HUES48 (cell line): ENCODE data around the gene IRGM.
"Not testable (repeated sequence)": the region's sequence is repeated elsewhere in the genome, so short reads cannot be mapped to it uniquely, and the experiment has no call there.

Experiments used
- H3K27ac ChIP-seq: one replicate; pipeline ENCODE4 v1.7.0; 2013; ENCODE audit warnings: low read depth, low read length, inconsistent platforms
- H3K27me3 ChIP-seq: 2 replicates; pipeline ENCODE4 v1.6.1; 2013; ENCODE audit warnings: mild to moderate bottlenecking, low read length; ENCODE audit not compliant: control insufficient read depth, insufficient read depth
- H3K36me3 ChIP-seq: 2 replicates; pipeline ENCODE4 v1.6.1; 2013; ENCODE audit warnings: low read length; ENCODE audit not compliant: control insufficient read depth, insufficient read depth
- H3K4me1 ChIP-seq: 2 replicates; pipeline ENCODE4 v1.6.1; 2013; ENCODE audit warnings: mild to moderate bottlenecking, low read length; ENCODE audit not compliant: control insufficient read depth, insufficient read depth
- H3K4me3 ChIP-seq: 2 replicates; pipeline ENCODE4 v1.5.1; 2013; ENCODE audit warnings: mild to moderate bottlenecking, low read depth, low read length
- H3K9ac ChIP-seq: 2 replicates; pipeline ENCODE4 v1.6.1; 2013; ENCODE audit warnings: mild to moderate bottlenecking, low read depth, low read length, moderate library complexity
- H3K9me3 ChIP-seq: 2 replicates; pipeline ENCODE4 v1.6.1; 2013; ENCODE audit warnings: low read length; ENCODE audit not compliant: control insufficient read depth, insufficient read depth

The IRGM gene

DNA sequence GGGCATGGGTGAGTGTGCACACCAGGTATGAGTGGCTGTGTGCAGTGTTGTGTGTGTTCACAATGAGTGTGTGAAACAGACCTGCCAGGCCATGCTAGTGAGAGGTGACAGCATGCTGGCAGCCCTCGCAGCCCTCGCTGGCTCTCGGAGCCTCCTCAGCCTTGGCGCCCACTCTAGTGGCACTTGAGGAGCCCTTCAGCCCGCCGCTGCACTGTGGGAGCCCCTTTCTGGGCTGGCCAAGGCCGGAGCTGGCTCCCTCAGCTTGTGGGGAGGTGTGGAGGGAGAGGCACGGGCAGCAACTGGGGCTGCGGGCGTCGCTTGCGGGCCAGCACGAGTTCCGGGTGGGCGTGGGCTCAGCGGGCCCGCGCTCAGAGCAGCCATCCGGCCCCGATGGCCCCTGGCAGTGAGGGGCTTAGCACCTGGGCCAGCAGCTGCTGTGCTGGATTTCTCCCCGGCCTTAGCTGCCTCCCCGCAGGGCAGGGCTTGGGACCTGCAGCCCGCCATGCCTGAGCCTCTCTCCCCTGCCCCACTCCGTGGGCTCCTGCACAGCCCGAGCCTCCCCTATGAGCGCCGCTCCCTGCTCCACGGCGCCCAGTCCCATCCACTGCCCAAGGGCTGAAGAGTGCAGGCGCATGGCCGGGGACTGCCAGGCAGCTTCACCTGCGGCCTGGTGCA lies 999 bp upstream of the IRGM start:
- H3K4me1 ChIP-seq, H3K4me3 ChIP-seq, H3K36me3 ChIP-seq, H3K27me3 ChIP-seq, H3K9ac ChIP-seq, H3K9me3 ChIP-seq, H3K27ac ChIP-seq: not testable (repeated sequence)

DNA sequence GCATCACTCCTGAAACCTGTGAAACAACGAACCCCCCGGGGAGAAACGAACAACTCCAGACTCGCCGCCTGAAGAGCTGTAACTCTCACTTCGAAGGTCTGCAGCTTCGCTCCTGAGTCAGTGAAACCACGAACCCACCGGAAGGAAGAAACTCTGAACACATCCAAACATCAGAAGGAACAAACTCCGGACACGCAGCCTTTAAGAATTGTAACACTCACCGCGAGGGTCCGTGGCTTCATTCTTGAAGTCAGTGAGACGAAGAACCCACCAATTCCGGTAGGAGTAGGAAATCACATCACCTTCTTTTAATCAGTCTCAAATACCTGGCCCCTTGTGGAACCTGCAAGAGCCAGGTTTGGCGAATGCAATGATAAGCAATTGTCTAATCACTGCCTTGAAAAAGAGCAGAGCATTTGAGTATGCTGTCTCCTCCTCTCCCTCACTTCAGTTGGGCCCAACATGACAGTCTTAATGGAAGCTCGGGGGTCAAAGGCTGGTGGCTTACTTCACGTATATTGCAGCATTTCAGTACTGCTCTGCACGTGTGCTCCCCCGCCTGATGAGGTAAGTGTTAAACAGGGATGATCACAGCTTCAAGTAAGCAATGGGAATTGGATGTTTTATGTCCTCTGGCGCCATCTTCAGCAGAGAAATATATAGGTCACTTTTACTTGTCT lies 473 bp downstream of the IRGM start:
- H3K4me3 ChIP-seq: no peak overlapping the region
- peaks cover 7% of the 10 kb centered on the region for H3K27me3 ChIP-seq
- no peaks in the 10 kb centered on the region for H3K4me1 ChIP-seq
- no peaks in the 10 kb centered on the region for H3K36me3 ChIP-seq
- H3K27ac ChIP-seq: no peak overlapping the region
- H3K9me3 ChIP-seq: no peaks in the 10 kb centered on the region
- H3K9ac ChIP-seq: no peak overlapping the region

DNA sequence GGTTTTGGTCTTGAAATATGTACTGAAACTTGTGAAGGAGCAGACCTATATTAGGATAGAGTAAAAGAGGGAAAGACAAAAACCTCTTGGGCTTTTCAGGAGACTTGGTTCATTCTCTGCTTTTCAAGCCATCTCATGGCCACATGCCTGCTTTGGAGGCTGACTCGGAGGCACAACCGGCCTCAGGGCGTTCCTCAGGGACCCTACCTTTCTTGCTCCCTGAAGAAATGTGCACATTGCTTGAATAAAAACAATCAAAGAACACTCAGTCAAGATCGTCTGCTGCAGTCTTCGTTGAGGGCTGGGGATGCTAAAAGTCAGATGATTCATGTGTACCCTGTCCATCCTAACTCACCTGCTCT lies 994 bp downstream of the IRGM start:
- no peaks in the 10 kb centered on the region for H3K36me3 ChIP-seq
- no peak overlapping the region for H3K27ac ChIP-seq
- no peak overlapping the region for H3K9ac ChIP-seq
- H3K27me3 ChIP-seq: peaks cover 7% of the 10 kb centered on the region
- no peak overlapping the region for H3K4me3 ChIP-seq
- no peaks in the 10 kb centered on the region for H3K4me1 ChIP-seq
- no peaks in the 10 kb centered on the region for H3K9me3 ChIP-seq

DNA sequence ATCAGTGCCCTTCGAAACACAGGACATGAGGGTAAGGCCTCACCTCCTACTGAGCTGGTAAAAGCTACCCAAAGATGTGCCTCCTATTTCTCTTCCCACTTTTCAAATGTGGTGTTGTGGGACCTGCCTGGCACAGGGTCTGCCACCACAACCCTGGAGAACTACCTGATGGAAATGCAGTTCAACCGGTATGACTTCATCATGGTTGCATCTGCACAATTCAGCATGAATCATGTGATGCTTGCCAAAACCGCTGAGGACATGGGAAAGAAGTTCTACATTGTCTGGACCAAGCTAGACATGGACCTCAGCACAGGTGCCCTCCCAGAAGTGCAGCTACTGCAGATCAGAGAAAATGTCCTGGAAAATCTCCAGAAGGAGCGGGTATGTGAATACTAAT lies 1.9 kb downstream of the IRGM start:
- Histone ChIP-seq H3K9ac (no peak overlapping the region), H3K36me3 (no peaks in the 10 kb centered on the region), H3K27ac (no peak overlapping the region), H3K27me3 (peaks cover 7% of the 10 kb centered on the region), H3K4me1 (no peaks in the 10 kb centered on the region), H3K4me3 (no peak overlapping the region), H3K9me3 (no peaks in the 10 kb centered on the region)

DNA sequence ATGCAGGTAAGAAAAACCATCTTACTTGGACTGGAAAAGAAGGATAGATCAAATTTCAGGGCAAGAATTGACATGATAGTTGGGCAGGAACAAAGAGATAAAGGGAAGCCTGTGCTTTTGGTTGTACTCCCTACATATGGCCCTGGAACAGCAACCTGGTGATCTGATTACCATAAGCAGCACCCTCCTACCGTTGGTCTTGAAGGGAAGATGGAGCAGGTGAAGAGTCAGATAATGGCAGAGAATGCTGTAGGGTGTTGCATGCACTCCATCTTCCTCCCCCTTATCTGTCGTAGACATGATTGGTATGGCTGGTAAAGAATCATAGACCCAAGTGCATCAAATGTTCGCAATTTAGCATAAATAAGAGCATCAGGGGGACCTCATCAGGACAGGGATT lies 4.7 kb downstream of the IRGM start:
- Histone ChIP-seq H3K27ac (no peak overlapping the region), H3K36me3 (no peaks in the 10 kb centered on the region), H3K9ac (no peak overlapping the region), H3K9me3 (peaks cover 12% of the 10 kb centered on the region; the same call in 1 of the 2 replicates), H3K4me1 (no peaks in the 10 kb centered on the region), H3K4me3 (no peak overlapping the region), H3K27me3 (peaks cover 7% of the 10 kb centered on the region)

DNA sequence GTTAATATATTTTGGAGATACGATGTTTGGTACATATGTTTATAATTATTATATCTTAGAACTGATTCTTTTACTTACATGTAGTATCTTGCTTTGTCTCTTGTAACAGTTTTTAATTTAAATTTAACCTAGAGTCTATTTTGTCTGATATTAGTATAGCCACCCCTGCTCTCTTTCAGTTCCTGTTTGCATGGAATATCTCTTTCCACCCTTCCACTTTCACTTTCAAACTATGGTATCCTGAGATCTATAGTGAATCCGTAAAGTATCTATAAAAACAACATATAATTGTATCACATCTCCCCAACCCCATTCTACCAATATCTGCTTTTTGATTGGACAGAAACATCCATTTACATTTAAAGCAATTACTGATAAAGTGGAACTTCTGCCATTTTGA lies 7.2 kb downstream of the IRGM start:
- Histone ChIP-seq H3K9ac (no peak overlapping the region), H3K4me3 (no peak overlapping the region), H3K9me3 (peaks cover 12% of the 10 kb centered on the region; the same call in 1 of the 2 replicates), H3K4me1 (no peaks in the 10 kb centered on the region), H3K36me3 (no peaks in the 10 kb centered on the region), H3K27ac (no peak overlapping the region), H3K27me3 (no peaks in the 10 kb centered on the region)

DNA sequence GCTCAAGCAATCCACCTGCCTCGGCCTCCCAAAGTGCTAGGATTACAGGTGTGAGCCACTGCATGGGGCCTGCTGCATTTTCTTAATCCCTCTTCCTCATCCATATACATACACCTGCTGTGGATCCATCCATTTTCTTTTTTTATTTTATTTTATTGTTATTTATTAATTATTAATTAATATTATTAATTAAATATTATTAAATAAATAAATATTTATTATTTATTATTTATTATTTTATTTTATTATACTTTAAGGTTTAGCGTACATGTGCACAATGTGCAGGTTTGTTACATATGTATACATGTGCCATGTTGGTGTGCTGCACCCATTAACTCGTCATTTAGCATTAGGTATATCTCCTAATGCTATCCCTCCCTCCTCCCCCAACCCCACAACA lies 10.4 kb downstream of the IRGM start:
- not testable (repeated sequence) for H3K4me1 ChIP-seq, H3K4me3 ChIP-seq, H3K27me3 ChIP-seq, H3K9ac ChIP-seq, H3K36me3 ChIP-seq, H3K27ac ChIP-seq
- peaks cover 31% of the 10 kb centered on the region for H3K9me3 ChIP-seq

DNA sequence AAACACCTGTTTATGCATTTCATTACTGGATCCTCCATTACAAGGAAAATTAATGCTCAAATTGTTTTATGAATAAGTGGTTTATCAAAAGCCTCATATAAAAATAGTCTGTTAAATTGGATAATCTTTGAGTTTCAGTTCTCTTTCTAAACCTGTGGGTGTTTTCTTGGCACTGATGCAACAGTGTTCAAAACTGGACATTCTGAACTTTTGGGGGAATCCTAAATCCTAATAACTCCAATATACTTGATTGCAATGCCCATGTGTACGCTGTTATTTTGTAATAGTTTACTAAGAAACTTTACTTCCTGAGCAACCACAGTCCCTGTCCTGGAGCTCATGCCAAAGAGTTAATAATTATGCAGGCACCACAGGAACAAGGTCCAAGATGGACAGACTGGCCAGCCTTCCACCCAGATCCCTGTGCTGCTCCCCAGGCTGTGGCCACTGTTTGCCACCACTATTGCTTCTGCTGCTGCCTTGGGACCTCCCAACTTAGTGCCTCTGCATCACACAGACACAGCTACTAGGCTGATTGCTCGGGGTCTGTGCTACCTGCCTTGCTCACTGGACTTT lies 14.0 kb downstream of the IRGM start:
- no peaks in the 10 kb centered on the region for H3K27me3 ChIP-seq
- H3K9ac ChIP-seq: no peak overlapping the region
- H3K4me3 ChIP-seq: no peak overlapping the region
- H3K9me3 ChIP-seq: peaks cover 42% of the 10 kb centered on the region
- no peaks in the 10 kb centered on the region for H3K36me3 ChIP-seq
- no peaks in the 10 kb centered on the region for H3K4me1 ChIP-seq
- no peak overlapping the region for H3K27ac ChIP-seq

DNA sequence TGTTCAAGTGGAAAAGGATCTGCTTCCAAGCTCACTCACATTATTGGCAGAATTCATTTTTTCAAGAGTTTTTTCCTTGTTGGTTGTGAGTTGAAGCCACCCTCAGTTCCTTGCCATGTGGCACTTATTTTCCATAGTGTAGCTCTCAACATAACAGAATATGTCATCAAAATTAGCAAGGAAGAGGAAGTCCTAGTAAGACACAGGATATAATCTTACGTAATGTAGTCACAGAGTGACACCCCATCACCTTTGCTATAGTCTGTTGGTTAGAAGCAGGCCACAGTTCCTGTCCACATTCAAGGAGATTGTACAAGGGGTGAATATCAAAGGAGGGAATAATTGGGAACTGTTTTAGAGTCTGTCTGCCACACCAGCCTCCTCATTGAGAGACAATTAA lies 15.7 kb downstream of the IRGM start:
- H3K27me3 ChIP-seq: no peaks in the 10 kb centered on the region
- no peak overlapping the region for H3K4me3 ChIP-seq
- no peaks in the 10 kb centered on the region for H3K36me3 ChIP-seq
- H3K27ac ChIP-seq: no peak overlapping the region
- H3K9me3 ChIP-seq: peaks cover 42% of the 10 kb centered on the region
- no peaks in the 10 kb centered on the region for H3K4me1 ChIP-seq
- no peak overlapping the region for H3K9ac ChIP-seq

DNA sequence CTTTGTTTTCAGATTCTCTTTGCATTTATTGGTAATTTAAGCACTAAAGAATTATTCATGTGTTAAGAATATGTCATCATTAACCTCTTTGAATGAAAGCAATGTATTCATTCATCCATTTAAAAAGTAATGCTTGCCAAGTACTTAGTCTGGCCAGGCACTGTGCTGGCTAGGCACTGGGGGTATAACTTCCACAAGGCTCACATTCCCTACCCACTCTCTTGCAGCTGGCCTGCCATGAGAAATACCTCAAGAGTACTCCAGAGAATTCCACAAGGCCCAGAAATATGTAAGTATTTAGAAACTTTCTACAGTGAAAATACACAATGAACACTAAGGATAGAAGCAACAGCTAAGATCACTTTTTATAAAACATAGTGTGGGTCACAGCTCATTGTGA lies 33.0 kb downstream of the IRGM start:
- H3K4me3 ChIP-seq: no peak overlapping the region
- peaks cover 72% of the 10 kb centered on the region for H3K9me3 ChIP-seq
- no peaks in the 10 kb centered on the region for H3K4me1 ChIP-seq
- H3K36me3 ChIP-seq: no peaks in the 10 kb centered on the region
- no peak overlapping the region for H3K9ac ChIP-seq
- H3K27me3 ChIP-seq: no peaks in the 10 kb centered on the region
- no peak overlapping the region for H3K27ac ChIP-seq
